ENCODE data around the gene DRC1. TPM values are rescaled to one million over a fixed set of nuclear protein-coding genes. Genes with fewer than 3 reads are reported as not detected.
A peak's percentile ranks its signal among the peaks of the same experiment; 100 is the strongest.

The DRC1 gene
- total and polyA plus RNA-seq, 4 donors = 2.5 to 18.4 (median 8.8) TPM

DNA sequence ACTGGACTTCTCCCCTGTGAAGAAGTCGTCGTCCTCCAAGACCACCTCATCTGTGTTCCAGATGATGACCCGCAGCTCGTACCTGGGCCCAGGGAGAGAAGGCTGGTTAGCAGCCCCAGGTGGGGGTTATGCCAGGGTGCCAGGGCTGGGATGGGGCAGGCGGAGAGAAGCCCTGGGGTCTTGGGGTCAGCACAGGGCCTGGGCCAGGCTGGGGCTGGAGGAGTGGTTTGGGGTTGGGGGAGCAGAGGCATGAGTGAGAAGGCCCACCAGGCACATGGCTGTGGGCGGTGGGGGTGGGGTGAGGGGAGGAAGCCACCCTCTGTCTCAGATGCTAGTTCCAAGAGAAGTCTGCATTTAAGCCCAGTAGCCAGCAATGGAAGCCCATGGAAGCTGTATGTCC, 60.4 kb downstream of the DRC1 start:
- H3K36me3 ChIP-seq (ENCODE audit: control insufficient read depth in 4 of 4, insufficient read depth in 4 of 4, low read length in 4 of 4) = no peaks in the 10 kb centered on the region
- no peak overlapping the region for H3K27ac ChIP-seq (ENCODE audit: low read depth in 1 of 2, low read length in 1 of 2)
- H3K4me3 ChIP-seq = no peak overlapping the region
- DNase-seq = peak in 1 of 3 donors; percentile 9
- no peaks in the 10 kb centered on the region for H3K27me3 ChIP-seq (ENCODE audit: control insufficient read depth in 3 of 3, insufficient read depth in 3 of 3, low read length in 2 of 3)
- WGBS, 2 donors = 96 to 98% methylated on average over 6 of the region's 6 CpGs
- no peak overlapping the region for H3K9ac ChIP-seq (ENCODE audit: insufficient read depth in 1 of 2, low read length in 2 of 2)
- TF ChIP-seq, protein P1, sequence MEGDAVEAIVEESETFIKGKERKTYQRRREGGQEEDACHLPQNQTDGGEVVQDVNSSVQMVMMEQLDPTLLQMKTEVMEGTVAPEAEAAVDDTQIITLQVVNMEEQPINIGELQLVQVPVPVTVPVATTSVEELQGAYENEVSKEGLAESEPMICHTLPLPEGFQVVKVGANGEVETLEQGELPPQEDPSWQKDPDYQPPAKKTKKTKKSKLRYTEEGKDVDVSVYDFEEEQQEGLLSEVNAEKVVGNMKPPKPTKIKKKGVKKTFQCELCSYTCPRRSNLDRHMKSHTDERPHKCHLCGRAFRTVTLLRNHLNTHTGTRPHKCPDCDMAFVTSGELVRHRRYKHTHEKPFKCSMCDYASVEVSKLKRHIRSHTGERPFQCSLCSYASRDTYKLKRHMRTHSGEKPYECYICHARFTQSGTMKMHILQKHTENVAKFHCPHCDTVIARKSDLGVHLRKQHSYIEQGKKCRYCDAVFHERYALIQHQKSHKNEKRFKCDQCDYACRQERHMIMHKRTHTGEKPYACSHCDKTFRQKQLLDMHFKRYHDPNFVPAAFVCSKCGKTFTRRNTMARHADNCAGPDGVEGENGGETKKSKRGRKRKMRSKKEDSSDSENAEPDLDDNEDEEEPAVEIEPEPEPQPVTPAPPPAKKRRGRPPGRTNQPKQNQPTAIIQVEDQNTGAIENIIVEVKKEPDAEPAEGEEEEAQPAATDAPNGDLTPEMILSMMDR (IDR thresholded peaks at IDR 0.05; ENCODE audit: control extremely low read depth, extremely low read depth) = no peak
- no peaks in the 10 kb centered on the region for H3K9me3 ChIP-seq (ENCODE audit: control insufficient read depth in 4 of 4, insufficient read depth in 3 of 4, low read length in 3 of 4)
- H3K4me1 ChIP-seq (ENCODE audit: control insufficient read depth in 5 of 5, insufficient read depth in 5 of 5, low read length in 5 of 5) = peaks cover 0 to 4% (median 0%) of the 10 kb centered on the region in 5 donors
- ATAC-seq (ENCODE audit: insufficient read depth, low FRiP score) = no peak

DNA sequence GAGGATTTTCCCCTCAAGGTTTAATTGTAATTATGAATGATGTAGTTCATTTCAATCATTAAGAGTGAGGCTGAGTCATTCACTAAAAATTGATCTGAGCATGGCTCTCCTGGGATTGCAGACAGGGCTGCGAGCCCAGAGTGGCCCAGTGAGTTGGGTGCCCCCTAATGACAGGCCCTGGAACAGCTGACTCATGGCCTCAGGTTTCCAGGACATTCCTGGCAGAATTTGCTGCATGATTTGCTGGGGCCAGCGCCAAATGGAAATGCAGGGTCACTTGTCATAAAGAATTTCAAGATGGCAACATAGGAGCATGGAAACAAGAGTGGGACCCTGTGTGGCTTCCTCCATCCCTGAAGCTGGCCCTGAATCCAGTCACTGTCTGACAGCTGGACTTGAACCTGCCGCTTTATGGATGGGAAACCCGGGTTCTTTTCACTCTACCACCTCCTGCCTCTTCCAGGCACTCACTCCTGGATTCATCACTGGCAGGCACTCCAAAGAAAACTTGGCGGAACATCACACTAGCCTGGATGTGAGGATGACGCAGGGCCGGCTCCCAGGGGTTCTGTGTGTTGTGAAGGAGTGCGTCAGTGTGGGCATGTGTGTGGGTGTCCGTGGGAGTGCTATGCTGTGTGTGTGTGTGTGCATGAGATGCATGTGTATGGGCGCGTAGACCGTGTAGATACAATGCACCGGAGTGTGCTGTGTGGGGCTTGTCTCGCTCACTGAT, 61.0 kb downstream of the DRC1 start:
- TF ChIP-seq, protein P1 (IDR thresholded peaks at IDR 0.05; ENCODE audit: control extremely low read depth, extremely low read depth) = no peak
- H3K27me3 ChIP-seq (ENCODE audit: control insufficient read depth in 3 of 3, insufficient read depth in 3 of 3, low read length in 2 of 3) = no peaks in the 10 kb centered on the region
- no peak for ATAC-seq (ENCODE audit: insufficient read depth, low FRiP score)
- H3K4me3 ChIP-seq = no peak overlapping the region
- H3K9ac ChIP-seq (ENCODE audit: insufficient read depth in 1 of 2, low read length in 2 of 2) = no peak overlapping the region
- H3K9me3 ChIP-seq (ENCODE audit: control insufficient read depth in 4 of 4, insufficient read depth in 3 of 4, low read length in 3 of 4) = no peaks in the 10 kb centered on the region
- DNase-seq = peak in 1 of 3 donors; percentile 23
- H3K27ac ChIP-seq (ENCODE audit: low read depth in 1 of 2, low read length in 1 of 2) = no peak overlapping the region
- peaks cover 0 to 2% (median 0%) of the 10 kb centered on the region in 5 donors for H3K4me1 ChIP-seq (ENCODE audit: control insufficient read depth in 5 of 5, insufficient read depth in 5 of 5, low read length in 5 of 5)
- H3K36me3 ChIP-seq (ENCODE audit: control insufficient read depth in 4 of 4, insufficient read depth in 4 of 4, low read length in 4 of 4) = no peaks in the 10 kb centered on the region
- 90 to 94% methylated on average over 14 of the region's 14 CpGs for WGBS, 2 donors

DNA sequence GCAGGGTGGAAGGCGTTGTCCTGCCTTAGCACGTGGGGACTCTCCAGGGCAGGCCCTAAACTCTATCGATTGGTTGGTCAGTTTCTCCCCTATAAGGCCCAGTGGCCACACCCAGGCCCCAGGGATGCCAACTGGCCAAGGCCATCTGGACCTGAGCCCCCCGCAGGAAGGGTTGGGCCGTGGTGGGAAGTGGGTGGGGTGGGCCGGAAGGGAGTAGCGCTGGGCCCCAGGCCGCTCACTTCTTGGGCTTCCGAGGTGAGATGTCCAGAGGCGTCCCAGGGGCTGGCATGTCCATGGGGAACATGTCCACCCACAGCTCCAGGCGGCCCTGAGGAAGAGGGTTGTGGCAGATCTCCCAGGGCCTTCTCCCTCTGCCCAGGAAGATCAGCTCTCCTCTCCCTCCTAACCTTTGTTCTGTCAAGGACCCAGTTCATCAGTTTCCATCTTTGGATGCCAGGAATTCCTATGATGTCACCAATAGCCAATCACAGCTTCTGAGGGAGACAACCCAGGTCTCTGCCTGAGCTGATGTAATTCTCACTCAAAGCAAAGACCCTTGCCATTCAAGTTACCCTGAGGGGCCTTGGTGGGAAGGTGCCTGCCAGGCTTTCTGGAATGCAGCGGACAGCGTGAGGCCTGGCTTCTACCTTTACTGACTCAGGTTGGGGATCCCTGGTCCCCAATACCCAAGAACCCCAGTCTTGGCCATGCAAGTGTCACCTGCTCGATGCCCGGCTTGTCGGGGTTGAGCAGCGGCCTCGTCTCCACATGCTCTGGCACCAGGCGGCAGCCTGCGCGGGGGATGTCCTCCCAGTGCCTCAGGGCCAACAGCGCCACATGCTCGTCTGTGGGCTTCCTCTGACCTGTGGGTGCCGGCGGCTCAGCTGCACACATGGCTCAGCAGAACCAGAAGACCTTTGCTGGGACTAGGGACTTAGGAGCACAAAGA, 61.8 kb downstream of the DRC1 start:
- Histone ChIP-seq H3K27ac (ENCODE audit: low read depth in 1 of 2, low read length in 1 of 2) (no peak overlapping the region), H3K4me1 (ENCODE audit: control insufficient read depth in 5 of 5, insufficient read depth in 5 of 5, low read length in 5 of 5) (peaks cover 0 to 2% (median 0%) of the 10 kb centered on the region in 5 donors), H3K36me3 (ENCODE audit: control insufficient read depth in 4 of 4, insufficient read depth in 4 of 4, low read length in 4 of 4) (no peaks in the 10 kb centered on the region), H3K27me3 (ENCODE audit: control insufficient read depth in 3 of 3, insufficient read depth in 3 of 3, low read length in 2 of 3) (no peaks in the 10 kb centered on the region), H3K9me3 (ENCODE audit: control insufficient read depth in 4 of 4, insufficient read depth in 3 of 4, low read length in 3 of 4) (no peaks in the 10 kb centered on the region), H3K9ac (ENCODE audit: insufficient read depth in 1 of 2, low read length in 2 of 2) (no peak overlapping the region), H3K4me3 (no peak overlapping the region)
- ATAC-seq (ENCODE audit: insufficient read depth, low FRiP score) = no peak
- peak in 1 of 3 donors; percentile 10 for DNase-seq
- 86 to 87% methylated on average over 23 to 25 of the region's 25 CpGs for WGBS, 2 donors
- TF ChIP-seq, protein P1 (IDR thresholded peaks at IDR 0.05; ENCODE audit: control extremely low read depth, extremely low read depth) = no peak
